ENCODE measurements around the gene LSM4.

The LSM4 gene

DNA sequence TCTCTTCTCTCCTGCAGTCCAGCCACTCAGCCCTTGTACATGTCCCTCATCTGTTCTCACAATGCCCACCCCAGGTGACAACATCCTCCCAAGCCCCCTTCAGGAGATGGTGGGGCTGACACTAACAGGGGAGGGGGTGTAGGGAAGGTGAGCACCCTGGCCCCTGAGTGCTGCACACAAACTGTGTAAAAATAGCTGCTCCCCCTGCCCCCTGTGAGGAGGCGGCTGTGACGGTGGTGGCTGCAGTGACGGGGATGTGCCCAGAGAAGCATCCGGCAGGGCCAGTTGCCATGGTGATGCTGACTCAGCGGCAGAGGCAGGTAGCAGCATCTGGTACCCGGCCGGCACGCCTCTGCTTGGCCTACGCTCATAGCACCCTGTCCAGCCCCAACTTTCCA, 28.4 kb downstream of the LSM4 start:
- no peak overlapping the region for H3K27ac ChIP-seq
- H3K4me3 ChIP-seq (ENCODE audit: low read depth, low read length), result no peak overlapping the region
- DNase-seq, result no peak
- in situ Hi-C loops (cut with HindIII; ENCODE audit: low pct_ligation_motif_present, low sequenced_read_pairs), result no loop called here
- no peaks in the 10 kb centered on the region for H3K36me3 ChIP-seq (replicated peaks)
- TF ChIP-seq, protein P1, sequence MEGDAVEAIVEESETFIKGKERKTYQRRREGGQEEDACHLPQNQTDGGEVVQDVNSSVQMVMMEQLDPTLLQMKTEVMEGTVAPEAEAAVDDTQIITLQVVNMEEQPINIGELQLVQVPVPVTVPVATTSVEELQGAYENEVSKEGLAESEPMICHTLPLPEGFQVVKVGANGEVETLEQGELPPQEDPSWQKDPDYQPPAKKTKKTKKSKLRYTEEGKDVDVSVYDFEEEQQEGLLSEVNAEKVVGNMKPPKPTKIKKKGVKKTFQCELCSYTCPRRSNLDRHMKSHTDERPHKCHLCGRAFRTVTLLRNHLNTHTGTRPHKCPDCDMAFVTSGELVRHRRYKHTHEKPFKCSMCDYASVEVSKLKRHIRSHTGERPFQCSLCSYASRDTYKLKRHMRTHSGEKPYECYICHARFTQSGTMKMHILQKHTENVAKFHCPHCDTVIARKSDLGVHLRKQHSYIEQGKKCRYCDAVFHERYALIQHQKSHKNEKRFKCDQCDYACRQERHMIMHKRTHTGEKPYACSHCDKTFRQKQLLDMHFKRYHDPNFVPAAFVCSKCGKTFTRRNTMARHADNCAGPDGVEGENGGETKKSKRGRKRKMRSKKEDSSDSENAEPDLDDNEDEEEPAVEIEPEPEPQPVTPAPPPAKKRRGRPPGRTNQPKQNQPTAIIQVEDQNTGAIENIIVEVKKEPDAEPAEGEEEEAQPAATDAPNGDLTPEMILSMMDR (IDR thresholded peaks at IDR 0.05; ENCODE audit: low read depth, low read length, missing control alignments), result no peak
- H3K27me3 ChIP-seq (replicated peaks), result no peaks in the 10 kb centered on the region

DNA sequence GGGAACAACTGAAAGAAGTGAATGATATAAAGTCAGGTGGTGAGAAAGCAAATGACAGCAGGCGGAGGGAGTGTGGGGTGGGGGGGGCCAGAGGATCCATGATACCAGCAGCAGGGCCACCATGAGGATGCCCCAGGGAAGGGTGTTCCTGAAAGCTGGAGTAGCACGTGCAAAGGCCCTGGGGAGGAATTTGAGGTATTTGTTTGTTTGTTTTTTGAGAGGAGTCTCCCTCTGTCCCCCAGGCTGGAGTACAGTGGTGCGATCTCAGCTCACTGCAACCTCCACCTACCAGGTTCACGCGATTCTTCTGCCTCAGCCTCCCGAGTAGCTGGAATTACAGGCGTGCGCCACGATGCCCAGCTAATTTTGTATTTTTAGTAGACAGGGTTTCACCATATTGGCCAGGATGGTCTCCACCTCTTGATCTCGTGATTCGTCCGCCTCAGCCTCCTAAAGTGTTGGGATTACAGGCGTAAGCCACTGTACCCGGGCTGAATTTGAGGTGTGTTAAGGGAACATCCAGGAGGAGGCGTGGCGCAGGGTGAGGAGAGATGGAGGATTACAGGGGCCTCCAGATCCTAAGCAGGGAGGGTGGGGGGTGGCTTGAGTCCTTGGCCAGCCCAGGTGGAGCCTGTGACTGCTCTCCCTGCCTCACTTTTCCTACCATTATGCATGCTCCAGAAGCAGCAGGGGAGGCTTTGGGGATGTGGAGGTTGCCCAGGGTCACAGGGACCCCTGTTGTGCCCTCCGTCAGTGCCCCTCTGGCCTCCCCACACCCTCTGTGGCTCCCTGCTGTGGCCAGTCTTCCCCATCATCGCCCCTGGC, 29.0 kb downstream of the LSM4 start:
- TF ChIP-seq, protein P1 (IDR thresholded peaks at IDR 0.05; ENCODE audit: low read depth, low read length, missing control alignments), result no peak
- in situ Hi-C loops (cut with HindIII; ENCODE audit: low pct_ligation_motif_present, low sequenced_read_pairs), result no loop called here
- no peak for DNase-seq
- Histone ChIP-seq H3K4me3 (ENCODE audit: low read depth, low read length) (peak overlapping the region; percentile 65), H3K27ac (peak overlapping the region; percentile 96), H3K36me3 (replicated peaks) (no peaks in the 10 kb centered on the region), H3K27me3 (replicated peaks) (no peaks in the 10 kb centered on the region)

DNA sequence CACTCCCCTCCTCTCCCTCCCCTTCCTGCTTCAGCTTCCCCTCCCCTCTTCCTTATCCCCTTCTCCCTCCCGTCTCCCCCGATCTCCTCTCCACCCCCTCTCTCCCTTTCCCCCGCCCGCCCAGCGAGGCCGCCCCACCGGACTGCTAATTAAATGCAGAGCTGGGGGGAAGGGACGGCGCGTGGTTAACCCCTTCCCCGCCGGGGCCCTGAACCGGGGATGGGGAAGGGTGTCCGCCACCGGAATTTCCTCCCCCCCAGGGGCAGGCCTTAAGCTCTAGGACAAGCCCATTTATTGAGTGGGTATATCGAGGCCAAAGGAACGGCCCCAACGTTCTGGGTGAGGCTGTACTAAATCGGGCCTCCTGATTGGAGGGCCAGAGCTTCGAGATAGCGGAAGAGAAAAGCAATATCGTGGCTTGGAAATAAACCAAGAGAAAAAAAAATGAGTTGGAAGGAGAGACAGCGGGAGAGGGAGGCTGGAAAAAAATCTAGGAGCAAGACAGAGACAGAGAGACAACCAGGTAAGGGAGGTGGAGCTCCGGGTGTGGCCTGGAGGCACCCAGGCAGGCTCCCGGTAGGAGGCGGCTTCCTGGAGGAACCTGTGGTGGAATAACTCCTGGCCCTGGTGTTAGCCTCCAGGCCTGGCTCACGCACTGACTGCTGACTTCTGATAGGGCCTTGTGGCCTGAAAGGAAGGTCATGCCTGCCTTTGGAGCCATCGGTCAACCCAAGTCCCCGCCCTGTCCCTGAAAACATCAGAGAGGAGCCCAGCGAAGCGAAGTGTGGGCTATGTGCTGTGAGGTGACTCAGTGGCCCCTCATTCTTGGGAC, 29.9 kb downstream of the LSM4 start:
- peak overlapping the region; percentile 96 for H3K27ac ChIP-seq
- H3K4me3 ChIP-seq (ENCODE audit: low read depth, low read length), result peak overlapping the region; percentile 65
- in situ Hi-C loops (cut with HindIII; ENCODE audit: low pct_ligation_motif_present, low sequenced_read_pairs), result no loop called here
- DNase-seq, result peak; percentile 52
- no peaks in the 10 kb centered on the region for H3K36me3 ChIP-seq (replicated peaks)
- H3K27me3 ChIP-seq (replicated peaks), result no peaks in the 10 kb centered on the region
- TF ChIP-seq, protein P1 (IDR thresholded peaks at IDR 0.05; ENCODE audit: low read depth, low read length, missing control alignments), result peak; percentile 6

DNA sequence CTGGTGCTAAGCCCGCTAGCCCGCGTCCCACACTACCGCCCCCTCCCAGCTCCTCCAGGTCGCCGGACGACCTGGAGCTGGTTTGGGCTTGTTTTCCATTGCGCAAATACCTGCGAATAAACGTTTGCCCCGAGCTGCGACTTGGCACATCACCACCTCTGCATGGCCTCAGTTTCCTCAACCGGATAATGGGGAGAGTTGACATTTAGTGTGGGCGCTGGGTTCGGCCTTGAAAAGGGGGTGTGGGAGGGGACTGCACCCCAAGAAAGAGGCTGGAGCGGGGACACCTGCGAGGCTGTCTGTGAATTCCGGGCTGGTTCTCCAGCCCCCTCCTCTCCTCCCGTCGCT, 30.4 kb downstream of the LSM4 start:
- TF ChIP-seq, protein P1 (IDR thresholded peaks at IDR 0.05; ENCODE audit: low read depth, low read length, missing control alignments), result no peak
- Histone ChIP-seq H3K27ac (peak overlapping the region; percentile 96), H3K27me3 (replicated peaks) (no peaks in the 10 kb centered on the region), H3K36me3 (replicated peaks) (no peaks in the 10 kb centered on the region), H3K4me3 (ENCODE audit: low read depth, low read length) (peak overlapping the region; percentile 65)
- in situ Hi-C loops (cut with HindIII; ENCODE audit: low pct_ligation_motif_present, low sequenced_read_pairs), result no loop called here
- no peak for DNase-seq

DNA sequence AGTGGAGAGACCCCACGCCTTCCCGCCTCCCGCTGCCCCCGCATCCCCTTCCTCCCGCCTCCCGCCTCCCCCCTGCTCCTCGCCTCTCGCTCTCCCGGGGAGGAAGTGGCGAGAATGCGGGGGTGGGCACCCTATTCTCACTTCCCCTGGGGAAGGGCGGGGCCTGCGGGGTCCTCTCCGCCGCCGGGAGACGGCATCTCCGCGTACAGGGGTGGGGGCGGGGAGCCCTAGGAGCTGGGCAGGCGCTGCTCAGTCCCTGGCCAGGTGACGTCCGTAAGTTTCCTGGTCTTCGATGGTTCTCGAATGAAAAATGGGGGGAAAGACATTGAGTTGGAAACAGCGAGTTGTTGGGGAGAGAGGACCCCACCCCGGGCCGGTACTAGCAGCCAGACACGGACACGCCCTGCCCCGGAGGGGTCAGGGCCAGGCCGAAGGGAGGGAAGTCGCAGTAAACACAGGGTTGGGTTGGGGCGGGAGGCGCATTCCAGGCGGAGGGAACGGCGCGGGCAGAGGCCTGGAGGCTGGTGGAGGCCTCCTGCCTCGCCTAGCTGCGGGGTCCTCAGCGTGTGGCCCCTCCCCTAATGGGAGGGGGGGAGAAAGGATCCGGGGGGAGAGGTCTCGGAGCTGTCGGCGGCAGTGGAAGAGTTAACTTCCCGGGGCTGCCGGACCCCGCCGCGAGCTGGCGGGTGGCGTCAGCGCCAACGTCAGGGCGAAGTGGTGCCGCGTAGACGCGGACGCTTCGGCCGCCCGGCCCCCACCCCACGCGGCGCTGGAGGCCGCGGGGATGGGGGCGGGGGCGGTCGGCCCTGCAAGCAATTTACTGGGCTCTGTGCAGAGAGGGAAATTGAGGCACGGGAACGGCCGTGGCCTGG, 31.1 kb downstream of the LSM4 start:
- H3K27me3 ChIP-seq (replicated peaks), result no peaks in the 10 kb centered on the region
- H3K36me3 ChIP-seq (replicated peaks), result no peaks in the 10 kb centered on the region
- peak overlapping the region; percentile 96 for H3K27ac ChIP-seq
- TF ChIP-seq, protein P1 (IDR thresholded peaks at IDR 0.05; ENCODE audit: low read depth, low read length, missing control alignments), result no peak
- peak; percentile 72 for DNase-seq
- H3K4me3 ChIP-seq (ENCODE audit: low read depth, low read length), result peak overlapping the region; percentile 65
- in situ Hi-C loops (cut with HindIII; ENCODE audit: low pct_ligation_motif_present, low sequenced_read_pairs), result no loop called here

All from brain microvascular endothelial cell (primary cell).